B cell (primary cell): ENCODE measurements around the gene AVP. TPM values are rescaled to one million over a fixed set of nuclear protein-coding genes. Genes with fewer than 3 reads are reported as not detected.

ENCODE experiments used
- ATAC-seq: fragments of 200-7000 bp; cut with Tn5 transposase; one replicate; pipeline ENCODE4 v1.10.0; 2021; ENCODE audit warnings: low read depth, mild to moderate bottlenecking, moderate number of reproducible peaks, moderate library complexity
- CTCF ChIA-PET: fragments of 350-600 bp; sonication (Branson Sonifier 250); formaldehyde crosslinking; loops from one replicate; lab custom pipeline; 2021; ENCODE audit warnings: antibody characterized with exemption, inconsistent platforms; lab: Charles Lee
- POLR2A ChIA-PET: fragments of 350-600 bp; sonication (Branson Sonifier 250); formaldehyde crosslinking; loops from one replicate; lab custom pipeline; 2021; ENCODE audit warnings: antibody characterized with exemption; lab: Charles Lee
- DNase-seq: peaks from one replicate; pipeline ENCODE4 v3.0.0; 2013
- H2AFZ ChIP-seq: 2 replicates; pipeline ENCODE4 v1.6.1; 2012; ENCODE audit warnings: mild to moderate bottlenecking, low read depth, low read length; ENCODE audit not compliant: insufficient read depth, poor library complexity, severe bottlenecking
- H3K27ac ChIP-seq, 2 donors: 1 replicate in 1 of 2; 2 replicates in 1 of 2; pipeline ENCODE4 v1.5.1; 2012 to 2013; ENCODE audit warnings: low read length in 2 of 2, mild to moderate bottlenecking in 2 of 2, moderate library complexity in 1 of 2
- H3K27me3 ChIP-seq, 4 experiments: fragments of 200-600 bp in 1 of 4; sonication (generic) in 1 of 4; replicated peaks in 1 of 4; 1 replicate in 2 of 4; 2 replicates in 2 of 4; pipeline versions ENCODE4 v1.6.1 to v1.7.0; 2013 to 2016; ENCODE audit warnings: low read length in 3 of 4, mild to moderate bottlenecking in 2 of 4, mixed read lengths in 1 of 4, moderate library complexity in 1 of 4; ENCODE audit not compliant: insufficient read depth in 4 of 4, control insufficient read depth in 3 of 4; ENCODE audit errors: control extremely low read depth in 1 of 4
- H3K36me3 ChIP-seq, 2 experiments: replicated peaks in 1 of 2; 1 replicate in 1 of 2; 2 replicates in 1 of 2; pipeline versions ENCODE4 v1.6.1 to v1.7.1; 2013; ENCODE audit warnings: low read length in 1 of 2; ENCODE audit not compliant: insufficient read depth in 2 of 2, control insufficient read depth in 1 of 2; ENCODE audit errors: control extremely low read depth in 1 of 2, extremely low read depth in 1 of 2
- H3K4me1 ChIP-seq, 2 donors: fragments of 200-600 bp in 1 of 2; sonication (generic) in 1 of 2; 1 replicate in 1 of 2; 2 replicates in 1 of 2; pipeline versions ENCODE4 v1.5.1 to v1.6.1; 2013 to 2017; ENCODE audit warnings: low read length in 2 of 2; ENCODE audit not compliant: control insufficient read depth in 2 of 2, insufficient read depth in 2 of 2
- H3K4me2 ChIP-seq: replicated peaks from 2 replicates; pipeline ENCODE3; 2012; ENCODE audit warnings: mild to moderate bottlenecking, low read depth, low read length; ENCODE audit not compliant: poor library complexity, severe bottlenecking
- H3K4me3 ChIP-seq, 5 experiments: fragments of 200-600 bp in 1 of 5; sonication (generic) in 1 of 5; 1 replicate in 3 of 5; 2 replicates in 2 of 5; pipeline versions ENCODE4 v1.5.1 to v1.7.0; 2011 to 2016; ENCODE audit warnings: low read length in 4 of 5, mild to moderate bottlenecking in 4 of 5, low read depth in 2 of 5, control low read depth in 1 of 5, moderate library complexity in 1 of 5; ENCODE audit not compliant: insufficient read depth in 1 of 5; ENCODE audit errors: control extremely low read depth in 1 of 5, extremely low read depth in 1 of 5
- H3K79me2 ChIP-seq: fragments of 200-600 bp; sonication (generic); one replicate; pipeline ENCODE4 v1.6.0; 2016; ENCODE audit warnings: low read length; ENCODE audit not compliant: control insufficient read depth, insufficient read depth
- H3K9ac ChIP-seq: fragments of 200-600 bp; sonication (generic); 2 replicates; pipeline ENCODE4 v1.6.1; 2017; ENCODE audit warnings: mild to moderate bottlenecking, low read length, moderate library complexity
- H3K9me3 ChIP-seq, 3 donors: one replicate each; pipeline versions ENCODE4 v1.6.1 to v1.7.1; 2013; ENCODE audit warnings: low read length in 2 of 3; ENCODE audit not compliant: control insufficient read depth in 2 of 3, insufficient read depth in 1 of 3; ENCODE audit errors: control extremely low read depth in 1 of 3
- H4K20me1 ChIP-seq: 2 replicates; pipeline ENCODE4 v1.6.0; 2012; ENCODE audit warnings: mild to moderate bottlenecking, low read length; ENCODE audit not compliant: insufficient read depth, control insufficient read depth, poor library complexity, severe bottlenecking
- H3K27ac Mint-ChIP-seq: one replicate; pipeline ENCODE4 v1.8.0; 2021; ENCODE audit warnings: mixed read lengths
- H3K27me3 Mint-ChIP-seq: one replicate; pipeline ENCODE4 v1.8.0; 2021; ENCODE audit warnings: mixed read lengths
- H3K4me1 Mint-ChIP-seq: one replicate; pipeline ENCODE4 v1.8.0; 2021; ENCODE audit warnings: mixed read lengths
- H3K4me3 Mint-ChIP-seq: one replicate; pipeline ENCODE4 v1.8.0; 2021; ENCODE audit warnings: mixed read lengths
- H3K9me3 Mint-ChIP-seq: one replicate; pipeline ENCODE4 v1.8.0; 2022; ENCODE audit warnings: mixed read lengths; ENCODE audit not compliant: insufficient read depth
- CTCF ChIP-seq: fragments of 200-600 bp; IDR thresholded peaks from one replicate; pipeline ENCODE4 v1.8.0; 2022; ENCODE audit warnings: antibody characterized with exemption, mild to moderate bottlenecking
- EZH2 ChIP-seq: IDR thresholded peaks from 2 replicates; pipeline ENCODE4 v1.6.1; 2012; ENCODE audit warnings: borderline replicate concordance, low read depth, mild to moderate bottlenecking, moderate library complexity, low read length; ENCODE audit not compliant: insufficient read depth, poor library complexity, severe bottlenecking
- WGBS: methylation state at CpG from one replicate; pipeline ENCODE4 v1.1.5; 2013; ENCODE audit warnings: missing lambda C conversion rate; ENCODE audit not compliant: insufficient coverage; 5-methylcytosine and 5-hydroxymethylcytosine counted together
- intact Hi-C: fragments of 100-400 bp; cut with micrococcal nuclease; formaldehyde crosslinking; loops from one replicate; pipeline ENCODE4 v1.10.0; 2022
- polyA plus RNA-seq: library from polyadenylated mRNA; depleted of rRNA; stranded (reverse); fragments of >200 nt; gene quantifications from 2 replicates; pipeline ENCODE4 v1.2.3, GENCODE V29; 2012
- total RNA-seq, 2 donors: library from RNA; stranded (reverse); fragments of 120-200 nt in 1 of 2; gene quantifications; 1 replicate in 1 of 2; 2 replicates in 1 of 2; pipeline versions ENCODE4 v1.2.3 to v1.2.4, GENCODE V29; 2013 to 2022

AVP gene
- total and polyA plus RNA-seq, 2 donors (not counting 1 experiment from before 2014, with no cell fraction given), result 4.5 TPM; not detected in 1

- DNase-seq (no peak), ATAC-seq (no peak)
- Histone ChIP-seq H3K9me3 (no peaks in the 10 kb centered on the region), H3K79me2 (peaks cover 48% of the 10 kb centered on the region), H3K4me1 (no peaks in the 10 kb centered on the region), H4K20me1 (peaks cover 16% of the 10 kb centered on the region), H3K36me3 (peaks cover 0 to 3% of the 10 kb centered on the region in 2 experiments), H3K9ac (no peak overlapping the region), H3K4me3 (no peak overlapping the region), H3K27me3 (no peaks in the 10 kb centered on the region), H3K27ac (no peak overlapping the region), H3K4me2 (no peak overlapping the region), H2AFZ (no peak overlapping the region)
- intact Hi-C loops, result no loop called here
- Mint-ChIP-seq H3K9me3 (no peaks in the 10 kb centered on the region), H3K27ac (no peak overlapping the region), H3K4me3 (no peak overlapping the region), H3K27me3 (no peaks in the 10 kb centered on the region), H3K4me1 (peaks cover 2% of the 10 kb centered on the region)
- POLR2A ChIA-PET, result no interaction called here
- CTCF ChIA-PET, result no interaction called here
- no peak for TF ChIP-seq EZH2
- no peak for TF ChIP-seq CTCF
- 100% methylated on average over 1 of the region's 2 CpGs for WGBS
Observed at GRCh38 chr20:3133155-3133554, 48.6 kb upstream of the AVP start.

- Histone ChIP-seq H3K9ac (no peak overlapping the region), H3K4me3 (no peak overlapping the region), H2AFZ (no peak overlapping the region), H3K4me1 (no peaks in the 10 kb centered on the region), H3K9me3 (peaks cover 0 to 7% (median 0%) of the 10 kb centered on the region in 3 donors), H3K36me3 (no peaks in the 10 kb centered on the region), H4K20me1 (peaks cover 4% of the 10 kb centered on the region), H3K79me2 (peaks cover 44% of the 10 kb centered on the region), H3K27me3 (no peaks in the 10 kb centered on the region), H3K27ac (no peak overlapping the region), H3K4me2 (no peak overlapping the region)
- TF ChIP-seq CTCF (no peak), EZH2 (no peak)
- Mint-ChIP-seq H3K4me1 (peaks cover 1% of the 10 kb centered on the region), H3K27me3 (no peaks in the 10 kb centered on the region), H3K9me3 (no peaks in the 10 kb centered on the region), H3K4me3 (no peak overlapping the region), H3K27ac (no peak overlapping the region)
- POLR2A ChIA-PET, result no interaction called here
- intact Hi-C loops, result no loop called here
- no peak for ATAC-seq
- 100% methylated on average over 2 of the region's 2 CpGs for WGBS
- CTCF ChIA-PET, result interaction anchor here (1.0 to 1.3 kb wide), 2 partner anchors 13 to 77 kb away, joined by 4 to 5 read pairs; no protein-coding TSS in a partner anchor
- DNase-seq, result no peak
Observed at GRCh38 chr20:3130051-3130600, 45.6 kb upstream of the AVP start.
